GM19025 (cell line): ENCODE measurements around the gene NUDT4B.
A peak's percentile ranks its signal among the peaks of the same experiment; 100 is the strongest.
"Not testable (repeated sequence)": the region's sequence is repeated elsewhere in the genome, so short reads cannot be mapped to it uniquely, and the experiment has no call there.

Experiments used
- ATAC-seq: cut with Tn5 transposase; IDR thresholded peaks from one replicate; pipeline ENCODE4 v1.9.1; 2021; ENCODE audit warnings: mild to moderate bottlenecking, low read depth, moderate library complexity; ENCODE audit not compliant: unreplicated experiment

NUDT4B gene

GRCh38 chr1:148734311-148734662 lies 14.3 kb upstream of the NUDT4B start:
- ATAC-seq = peak; percentile 32

GRCh38 chr1:148735538-148735937 lies 13.0 kb upstream of the NUDT4B start:
- peak; percentile 49 for ATAC-seq

- ATAC-seq = not testable (repeated sequence)
Measured at GRCh38 chr1:148738667-148739066, 9.9 kb upstream of the NUDT4B start.

DNA sequence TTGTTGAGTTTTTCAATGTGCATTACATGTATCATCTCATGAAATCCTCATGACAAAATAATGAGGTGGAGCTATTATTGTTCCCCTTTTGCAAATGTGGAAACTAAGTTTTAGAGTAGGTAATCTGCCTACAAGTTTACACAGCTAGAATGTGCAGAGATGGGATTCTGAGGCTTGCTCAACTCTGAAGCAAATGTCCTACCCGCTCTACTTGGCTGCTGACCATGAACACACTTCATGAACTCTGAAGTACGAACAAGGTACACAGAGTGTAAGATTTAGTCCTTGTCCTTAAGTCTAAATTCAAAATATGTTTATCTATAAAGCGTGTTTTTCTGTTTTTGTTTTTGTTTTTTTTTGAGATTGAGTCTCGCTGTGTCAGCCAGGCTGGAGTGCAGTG lies 5.4 kb upstream of the NUDT4B start:
- not testable (repeated sequence) for ATAC-seq

- peak; percentile 57 for ATAC-seq
Measured at GRCh38 chr1:148743726-148744720, 4.6 kb upstream of the NUDT4B start.

- peak; percentile 72 for ATAC-seq
Measured at GRCh38 chr1:148749335-148749681, 734 bp downstream of the NUDT4B start.

GRCh38 chr1:148756231-148756630 lies 7.7 kb downstream of the NUDT4B start:
- ATAC-seq = not testable (repeated sequence)

GRCh38 chr1:148757446-148757845 lies 8.9 kb downstream of the NUDT4B start:
- not testable (repeated sequence) for ATAC-seq

GRCh38 chr1:148758412-148758811 lies 9.8 kb downstream of the NUDT4B start:
- peak; percentile 98 for ATAC-seq

DNA sequence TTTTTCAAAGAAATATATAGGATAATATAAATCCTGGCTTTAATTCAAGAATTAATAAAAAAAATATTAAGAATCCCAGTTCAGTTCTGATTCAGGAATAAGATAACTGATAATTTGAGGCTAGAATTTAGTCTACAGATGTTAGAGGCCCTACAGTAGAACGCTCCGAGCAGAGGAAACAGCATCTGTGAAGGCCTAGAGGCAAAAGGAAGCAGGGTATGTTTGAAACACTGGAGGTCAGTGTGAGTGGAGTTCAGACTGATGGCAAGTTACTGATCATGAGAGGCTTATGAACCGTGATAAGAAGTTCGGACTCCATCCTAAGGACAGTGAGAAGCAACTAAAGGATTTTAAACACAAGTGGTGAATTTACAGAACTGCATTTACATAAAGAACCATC lies 10.4 kb downstream of the NUDT4B start:
- ATAC-seq = not testable (repeated sequence)

DNA sequence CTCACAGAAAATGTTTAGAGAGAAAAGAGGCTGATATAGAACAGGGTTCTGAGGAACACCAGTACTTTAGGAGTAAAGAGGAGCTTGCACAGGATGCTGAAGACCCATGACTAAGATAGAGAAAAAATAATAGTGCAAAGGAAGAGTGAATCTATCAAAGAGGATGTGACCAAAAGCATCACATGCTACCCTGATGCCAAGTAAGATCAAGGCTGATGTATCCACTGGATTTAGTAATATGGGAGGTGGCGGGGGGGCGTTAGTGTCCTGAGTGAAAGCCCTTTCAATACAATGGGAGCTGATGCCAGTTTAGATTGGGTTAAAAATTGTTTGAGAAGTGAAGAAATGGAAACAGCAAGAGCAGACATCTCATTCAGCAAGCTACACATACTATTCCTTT lies 11.2 kb downstream of the NUDT4B start:
- not testable (repeated sequence) for ATAC-seq

DNA sequence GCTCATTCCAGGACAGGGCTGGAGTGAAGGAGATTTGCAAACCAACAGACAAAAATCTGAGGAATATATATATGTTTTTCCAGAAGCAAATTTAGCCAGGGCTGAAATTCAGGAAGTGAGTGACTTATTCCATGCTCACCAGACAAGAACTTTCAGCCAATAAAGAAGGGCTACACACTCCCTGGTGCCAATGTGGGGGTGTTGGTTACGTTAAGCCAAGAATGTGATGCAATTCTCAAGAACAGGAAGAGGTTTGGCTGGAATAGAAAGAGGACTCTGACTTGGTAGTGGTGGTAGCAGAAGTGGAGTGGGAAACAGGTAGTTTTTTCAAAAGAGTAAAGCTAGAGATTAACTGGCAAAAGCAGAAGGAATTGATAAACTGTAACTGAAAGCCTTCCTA lies 11.6 kb downstream of the NUDT4B start:
- not testable (repeated sequence) for ATAC-seq

GRCh38 chr1:148761360-148761759 lies 12.8 kb downstream of the NUDT4B start:
- ATAC-seq = not testable (repeated sequence)

GRCh38 chr1:148765238-148766019 lies 16.9 kb downstream of the NUDT4B start:
- ATAC-seq = not testable (repeated sequence)

GRCh38 chr1:148768541-148768940 lies 20.0 kb downstream of the NUDT4B start:
- ATAC-seq = not testable (repeated sequence)

- ATAC-seq = not testable (repeated sequence)
Measured at GRCh38 chr1:148769495-148769894, 20.9 kb downstream of the NUDT4B start.

DNA sequence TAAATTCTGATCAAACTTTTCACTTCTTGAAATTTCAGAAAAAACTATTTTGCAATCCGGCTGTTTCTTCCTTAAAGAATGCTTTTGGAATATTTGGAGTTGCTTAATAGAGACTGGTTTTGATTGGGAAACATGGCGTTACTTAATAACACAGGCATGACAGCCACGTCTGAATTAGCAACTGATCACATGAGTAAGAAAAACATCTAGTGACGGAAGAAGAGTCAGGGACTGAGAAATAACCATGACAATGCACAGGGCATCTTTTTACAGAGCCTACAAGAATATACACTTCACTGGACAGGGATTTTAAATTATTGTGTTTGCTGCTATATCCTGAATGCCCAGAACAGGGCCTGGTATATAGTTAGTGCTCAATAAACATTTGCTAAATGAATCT lies 25.1 kb downstream of the NUDT4B start:
- not testable (repeated sequence) for ATAC-seq

- ATAC-seq = not testable (repeated sequence)
Measured at GRCh38 chr1:148774102-148774501, 25.5 kb downstream of the NUDT4B start.

- ATAC-seq = not testable (repeated sequence)
Measured at GRCh38 chr1:148775263-148775662, 26.7 kb downstream of the NUDT4B start.

- ATAC-seq = not testable (repeated sequence)
Measured at GRCh38 chr1:148777649-148778048, 29.1 kb downstream of the NUDT4B start.

GRCh38 chr1:148780404-148780803 lies 31.8 kb downstream of the NUDT4B start:
- not testable (repeated sequence) for ATAC-seq
